CD14-positive monocyte (primary cell): ENCODE data around the gene OSCAR. TPM values are rescaled to one million over a fixed set of nuclear protein-coding genes. Genes with fewer than 3 reads are reported as not detected.
A peak's percentile ranks its signal among the peaks of the same experiment; 100 is the strongest.

ENCODE experiments used
- DNase-seq, 3 donors: peaks; one replicate each; pipeline ENCODE4 v3.0.0-alpha.2; 2011 to 2022
- H2AFZ ChIP-seq: 2 replicates; pipeline ENCODE4 v1.6.0; 2012; ENCODE audit warnings: mild to moderate bottlenecking, low read depth, low read length, inconsistent platforms; ENCODE audit not compliant: insufficient read depth, poor library complexity, severe bottlenecking
- H3K27ac ChIP-seq, 2 donors: 1 replicate in 1 of 2; 2 replicates in 1 of 2; pipeline ENCODE4 v1.5.1; 2012 to 2013; ENCODE audit warnings: low read length in 2 of 2, control low read depth in 1 of 2, inconsistent platforms in 1 of 2, low read depth in 1 of 2, mild to moderate bottlenecking in 1 of 2
- H3K27me3 ChIP-seq, 2 donors: one replicate each; pipeline versions ENCODE4 v1.6.0 to v1.6.1; 2011 to 2013; ENCODE audit warnings: low read length in 2 of 2; ENCODE audit not compliant: control insufficient read depth in 2 of 2, insufficient read depth in 2 of 2
- H3K36me3 ChIP-seq, 2 donors: replicated peaks in 1 of 2; 1 replicate in 1 of 2; 2 replicates in 1 of 2; pipeline versions ENCODE4 v1.5.1 to v1.6.1; 2012 to 2013; ENCODE audit warnings: low read length in 2 of 2, control low read depth in 1 of 2, inconsistent platforms in 1 of 2, mild to moderate bottlenecking in 1 of 2; ENCODE audit not compliant: insufficient read depth in 2 of 2, control insufficient read depth in 1 of 2
- H3K4me1 ChIP-seq, 2 donors: 1 replicate in 1 of 2; 2 replicates in 1 of 2; pipeline versions ENCODE4 v1.5.1 to v1.6.1; 2012 to 2013; ENCODE audit warnings: low read length in 2 of 2, control low read depth in 1 of 2, inconsistent platforms in 1 of 2, mild to moderate bottlenecking in 1 of 2, moderate library complexity in 1 of 2; ENCODE audit not compliant: insufficient read depth in 2 of 2, control insufficient read depth in 1 of 2
- H3K4me2 ChIP-seq: replicated peaks from 2 replicates; pipeline ENCODE3; 2012; ENCODE audit warnings: low read length, moderate library complexity, mild to moderate bottlenecking; ENCODE audit not compliant: poor library complexity, severe bottlenecking; ENCODE audit errors: extremely low read depth
- H3K4me3 ChIP-seq, 3 experiments: fragments of 200-600 bp in 1 of 3; sonication (generic) in 1 of 3; replicated peaks in 1 of 3; 1 replicate in 2 of 3; 2 replicates in 1 of 3; pipeline ENCODE4 v1.5.1; 2011 to 2013; ENCODE audit warnings: low read length in 3 of 3, mild to moderate bottlenecking in 3 of 3, control low read depth in 2 of 3, low read depth in 2 of 3, inconsistent platforms in 1 of 3, moderate library complexity in 1 of 3
- H3K79me2 ChIP-seq: 2 replicates; pipeline ENCODE4 v1.6.0; 2012; ENCODE audit warnings: mild to moderate bottlenecking, control low read depth, inconsistent platforms, low read length, moderate library complexity; ENCODE audit not compliant: insufficient read depth
- H3K9ac ChIP-seq: 2 replicates; pipeline ENCODE4 v1.6.0; 2017; ENCODE audit warnings: low read length, mild to moderate bottlenecking; ENCODE audit not compliant: insufficient read depth, poor library complexity, severe bottlenecking
- H3K9me3 ChIP-seq, 2 donors: replicated peaks in 1 of 2; 1 replicate in 1 of 2; 2 replicates in 1 of 2; pipeline versions ENCODE4 v1.5.1 to v1.6.1; 2012 to 2013; ENCODE audit warnings: low read length in 2 of 2, control low read depth in 1 of 2; ENCODE audit not compliant: control insufficient read depth in 1 of 2, insufficient read depth in 1 of 2
- H4K20me1 ChIP-seq: 2 replicates; pipeline ENCODE4 v1.6.0; 2012; ENCODE audit warnings: mild to moderate bottlenecking, low read length, control low read depth, moderate library complexity; ENCODE audit not compliant: insufficient read depth
- H3K27ac Mint-ChIP-seq, 7 donors: one replicate each; pipeline ENCODE4 v1.8.0; 2020; ENCODE audit warnings: mild to moderate bottlenecking in 7 of 7, mixed read lengths in 7 of 7, moderate library complexity in 6 of 7, inconsistent platforms in 2 of 7
- H3K27me3 Mint-ChIP-seq, 3 donors: one replicate each; pipeline ENCODE4 v1.8.0; 2021 to 2022; ENCODE audit warnings: low read depth in 3 of 3, mild to moderate bottlenecking in 3 of 3, mixed read lengths in 3 of 3, moderate library complexity in 3 of 3, inconsistent platforms in 1 of 3
- H3K36me3 Mint-ChIP-seq, 2 donors: one replicate each; pipeline ENCODE4 v1.8.0; 2020; ENCODE audit warnings: mixed read lengths in 2 of 2, inconsistent platforms in 1 of 2, mild to moderate bottlenecking in 1 of 2
- H3K4me1 Mint-ChIP-seq: one replicate; pipeline ENCODE4 v1.8.0; 2020; ENCODE audit warnings: mild to moderate bottlenecking, mixed read lengths
- H3K4me3 Mint-ChIP-seq, 2 donors: one replicate each; pipeline ENCODE4 v1.8.0; 2020; ENCODE audit warnings: mild to moderate bottlenecking in 2 of 2, mixed read lengths in 2 of 2, moderate library complexity in 1 of 2
- H3K9me3 Mint-ChIP-seq, 7 donors: one replicate each; pipeline ENCODE4 v1.8.0; 2020 to 2022; ENCODE audit warnings: mixed read lengths in 7 of 7, mild to moderate bottlenecking in 6 of 7, moderate library complexity in 6 of 7, inconsistent platforms in 2 of 7
- CTCF ChIP-seq: fragments of 200-600 bp; IDR thresholded peaks from one replicate; pipeline ENCODE4 v1.8.0; 2022; ENCODE audit warnings: antibody characterized with exemption, mild to moderate bottlenecking
- WGBS: methylation state at CpG from one replicate; pipeline ENCODE4 v1.1.5; 2013; ENCODE audit warnings: missing lambda C conversion rate; ENCODE audit not compliant: insufficient coverage; 5-methylcytosine and 5-hydroxymethylcytosine counted together
- intact Hi-C, 2 donors: fragments of 100-400 bp; cut with micrococcal nuclease; formaldehyde crosslinking; loops; one replicate each; pipeline versions ENCODE4 v1.15.0 to v1.15.1; 2023
- polyA plus RNA-seq, 3 donors: library from polyadenylated mRNA; depleted of rRNA in 1 of 3; unstranded in 2 of 3; stranded (reverse) in 1 of 3; fragments of 300-500 nt in 2 of 3; fragments of >200 nt in 1 of 3; fragmentation: Illumina TruSeq in 2 of 3; gene quantifications; 1 replicate in 2 of 3; 2 replicates in 1 of 3; pipeline ENCODE4 v1.2.3, GENCODE V29; 2012 to 2021

OSCAR gene
- polyA plus RNA-seq, 3 donors, result 81.4 to 270 (median 126) TPM

GRCh38 chr19:54108496-54108895 is 7.9 kb upstream of the OSCAR start:
- H3K9ac ChIP-seq, result no peak overlapping the region
- peaks cover 5% of the 10 kb centered on the region for H3K4me1 Mint-ChIP-seq
- TF ChIP-seq CTCF, result no peak
- no peak overlapping the region for H3K4me3 Mint-ChIP-seq
- no peaks in the 10 kb centered on the region for H3K9me3 ChIP-seq
- peaks cover 60 to 84% of the 10 kb centered on the region in 2 donors for H3K36me3 Mint-ChIP-seq
- no peak overlapping the region for H2AFZ ChIP-seq
- intact Hi-C loops, result no loop called here
- H3K36me3 ChIP-seq, result peaks cover 54 to 69% of the 10 kb centered on the region in 2 donors
- H3K9me3 Mint-ChIP-seq, result peaks cover 0 to 2% (median 0%) of the 10 kb centered on the region in 7 donors
- H3K27ac ChIP-seq, result no peak overlapping the region
- H3K27me3 Mint-ChIP-seq, result no peaks in the 10 kb centered on the region
- WGBS, result 90% methylated on average over 5 of the region's 7 CpGs
- peaks cover 47% of the 10 kb centered on the region for H4K20me1 ChIP-seq
- no peak overlapping the region for H3K4me3 ChIP-seq
- peaks cover 52% of the 10 kb centered on the region for H3K79me2 ChIP-seq
- no peak for DNase-seq
- no peak overlapping the region for H3K4me2 ChIP-seq
- H3K27ac Mint-ChIP-seq, result no peak overlapping the region
- peaks cover 3 to 4% of the 10 kb centered on the region in 2 donors for H3K4me1 ChIP-seq
- no peaks in the 10 kb centered on the region for H3K27me3 ChIP-seq

- no peak for TF ChIP-seq CTCF
- intact Hi-C loops, result no loop called here
- Histone ChIP-seq H3K4me3 (no peak overlapping the region), H3K4me1 (peaks cover 8 to 9% of the 10 kb centered on the region in 2 donors), H3K27me3 (no peaks in the 10 kb centered on the region), H3K9me3 (no peaks in the 10 kb centered on the region), H3K27ac (no peak overlapping the region), H4K20me1 (peaks cover 42% of the 10 kb centered on the region), H2AFZ (no peak overlapping the region), H3K4me2 (no peak overlapping the region), H3K9ac (no peak overlapping the region), H3K79me2 (peaks cover 55% of the 10 kb centered on the region), H3K36me3 (peaks cover 54 to 69% of the 10 kb centered on the region in 2 donors)
- H3K36me3 Mint-ChIP-seq, result peaks cover 57 to 79% of the 10 kb centered on the region in 2 donors
- H3K9me3 Mint-ChIP-seq, result peaks cover 0 to 2% (median 0%) of the 10 kb centered on the region in 7 donors
- H3K27me3 Mint-ChIP-seq, result no peaks in the 10 kb centered on the region
- WGBS, result 94% methylated on average over 16 of the region's 21 CpGs
- peaks cover 8% of the 10 kb centered on the region for H3K4me1 Mint-ChIP-seq
- no peak for DNase-seq
- peak overlapping the region in 1 of 7 donors; percentile 20 for H3K27ac Mint-ChIP-seq
- no peak overlapping the region for H3K4me3 Mint-ChIP-seq
Observed at GRCh38 chr19:54107876-54108490, 7.4 kb upstream of the OSCAR start.
